Transverse colon (tissue), 4 donors: ENCODE data around the gene SLC5A2. TPM values are rescaled to one million over a fixed set of nuclear protein-coding genes. Genes with fewer than 3 reads are reported as not detected.
A peak's percentile ranks its signal among the peaks of the same experiment; 100 is the strongest.

Source experiments
- DNase-seq: peaks from one replicate; pipeline ENCODE4 v3.0.0-alpha.2; 2019
- H3K27ac ChIP-seq, 4 donors: fragments of 200-600 bp; sonication (generic); 2 replicates each; pipeline ENCODE4 v1.5.1; 2016 to 2018; ENCODE audit warnings: inconsistent platforms in 4 of 4
- H3K27me3 ChIP-seq: fragments of 200-600 bp; sonication (generic); 2 replicates; pipeline ENCODE4 v1.5.1; 2017; ENCODE audit warnings: inconsistent platforms
- H3K36me3 ChIP-seq, 4 donors: fragments of 200-600 bp; sonication (generic); 2 replicates each; pipeline ENCODE4 v1.5.1; 2017 to 2019; ENCODE audit warnings: inconsistent platforms in 4 of 4
- H3K4me1 ChIP-seq, 4 donors: fragments of 200-600 bp; sonication (generic); 2 replicates each; pipeline ENCODE4 v1.5.1; 2017 to 2020; ENCODE audit warnings: inconsistent platforms in 4 of 4
- H3K4me3 ChIP-seq, 4 donors: fragments of 200-600 bp; sonication (generic); 1 replicate in 1 of 4; 2 replicates in 3 of 4; pipeline versions ENCODE4 v1.5.1 to v1.6.1; 2017 to 2019; ENCODE audit warnings: inconsistent platforms in 4 of 4
- H3K9me3 ChIP-seq, 2 donors: fragments of 200-600 bp; sonication (generic); 2 replicates each; pipeline ENCODE4 v1.5.1; 2017 to 2019; ENCODE audit warnings: inconsistent platforms in 2 of 2
- EP300 ChIP-seq: sonication (generic); formaldehyde crosslinking; IDR thresholded peaks from one replicate; pipeline ENCODE4 v1.6.1; 2017; ENCODE audit warnings: antibody characterized with exemption, low read depth
- POLR2A ChIP-seq: fragments of 450-650 bp; IDR thresholded peaks from one replicate; pipeline ENCODE4 v1.6.1; 2016; ENCODE audit warnings: antibody characterized with exemption, mild to moderate bottlenecking, moderate library complexity
- POLR2AphosphoS5 ChIP-seq, 3 donors: sonication (generic); formaldehyde crosslinking; IDR thresholded peaks; one replicate each; pipeline ENCODE4 v1.6.1; 2016; ENCODE audit warnings: antibody characterized with exemption in 3 of 3
- WGBS, 2 donors: methylation state at CpG; one replicate each; pipeline ENCODE4 v1.1.5; 2018; ENCODE audit warnings: low coverage in 1 of 2; 5-methylcytosine and 5-hydroxymethylcytosine counted together
- in situ Hi-C, 4 donors: fragments of 200-750 bp; cut with MboI; loops; one replicate each; pipeline versions ENCODE4 v1.15.0 to v1.15.1; 2017; ENCODE audit warnings: low sequenced_read_pairs in 3 of 4, low pct_ligation_motif_present in 1 of 4, low pct_unique_long_range_greater_than_20kb in 1 of 4
- intact Hi-C: fragments of 100-400 bp; cut with DNase I; formaldehyde crosslinking; loops from one replicate; pipeline ENCODE4 v1.15.1; 2023; ENCODE audit warnings: low total_unique reads
- total RNA-seq, 4 donors: library from RNA; depleted of rRNA; stranded (reverse); fragments of >200 nt; gene quantifications; one replicate each; pipeline ENCODE4 v1.1.0, GENCODE V29; 2016
- TF ChIP-seq, protein P1 (sequence below), 5 experiments: fragments of 200-600 bp in 3 of 5; fragments of 450-650 bp in 2 of 5; sonication (generic) in 3 of 5; IDR thresholded peaks; 1 replicate in 2 of 5; 2 replicates in 3 of 5; pipeline ENCODE4 v1.5.1; 2016 to 2017; ENCODE audit warnings: antibody characterized with exemption in 5 of 5, inconsistent platforms in 3 of 5, mild to moderate bottlenecking in 2 of 5, moderate library complexity in 1 of 5

SLC5A2 gene
- total RNA-seq, 4 donors from 2014 or later: not detected

GRCh38 chr16:31475946-31476302 is 7.0 kb upstream of the SLC5A2 start:
- in situ Hi-C loops: loop anchor here in 1 of 4 donors (25.0 kb wide), 1 partner anchor 89 kb away; the partner anchor contains the start of gene ITGAD
- Histone ChIP-seq H3K27me3 (no peaks in the 10 kb centered on the region), H3K4me1 (peaks cover 8 to 70% (median 49%) of the 10 kb centered on the region in 4 donors), H3K36me3 (no peaks in the 10 kb centered on the region), H3K27ac (peak overlapping the region; percentile 86 to 93 (median 90)), H3K9me3 (no peaks in the 10 kb centered on the region), H3K4me3 (peak overlapping the region in 3 of 4 donors; percentile 36 to 61 (median 40))
- no peak for TF ChIP-seq EP300
- no peak for TF ChIP-seq POLR2A
- TF ChIP-seq, protein P1, sequence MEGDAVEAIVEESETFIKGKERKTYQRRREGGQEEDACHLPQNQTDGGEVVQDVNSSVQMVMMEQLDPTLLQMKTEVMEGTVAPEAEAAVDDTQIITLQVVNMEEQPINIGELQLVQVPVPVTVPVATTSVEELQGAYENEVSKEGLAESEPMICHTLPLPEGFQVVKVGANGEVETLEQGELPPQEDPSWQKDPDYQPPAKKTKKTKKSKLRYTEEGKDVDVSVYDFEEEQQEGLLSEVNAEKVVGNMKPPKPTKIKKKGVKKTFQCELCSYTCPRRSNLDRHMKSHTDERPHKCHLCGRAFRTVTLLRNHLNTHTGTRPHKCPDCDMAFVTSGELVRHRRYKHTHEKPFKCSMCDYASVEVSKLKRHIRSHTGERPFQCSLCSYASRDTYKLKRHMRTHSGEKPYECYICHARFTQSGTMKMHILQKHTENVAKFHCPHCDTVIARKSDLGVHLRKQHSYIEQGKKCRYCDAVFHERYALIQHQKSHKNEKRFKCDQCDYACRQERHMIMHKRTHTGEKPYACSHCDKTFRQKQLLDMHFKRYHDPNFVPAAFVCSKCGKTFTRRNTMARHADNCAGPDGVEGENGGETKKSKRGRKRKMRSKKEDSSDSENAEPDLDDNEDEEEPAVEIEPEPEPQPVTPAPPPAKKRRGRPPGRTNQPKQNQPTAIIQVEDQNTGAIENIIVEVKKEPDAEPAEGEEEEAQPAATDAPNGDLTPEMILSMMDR (IDR thresholded peaks at IDR 0.05): no peak
- no peak for TF ChIP-seq POLR2AphosphoS5 (IDR thresholded peaks at IDR 0.05)
- intact Hi-C loops: no loop called here
- DNase-seq: peak; percentile 68
- 41% methylated on average over 26 of the region's 26 CpGs; no CpG with 5 or more reads in 1 of the 2 donors for WGBS, 2 donors

DNA sequence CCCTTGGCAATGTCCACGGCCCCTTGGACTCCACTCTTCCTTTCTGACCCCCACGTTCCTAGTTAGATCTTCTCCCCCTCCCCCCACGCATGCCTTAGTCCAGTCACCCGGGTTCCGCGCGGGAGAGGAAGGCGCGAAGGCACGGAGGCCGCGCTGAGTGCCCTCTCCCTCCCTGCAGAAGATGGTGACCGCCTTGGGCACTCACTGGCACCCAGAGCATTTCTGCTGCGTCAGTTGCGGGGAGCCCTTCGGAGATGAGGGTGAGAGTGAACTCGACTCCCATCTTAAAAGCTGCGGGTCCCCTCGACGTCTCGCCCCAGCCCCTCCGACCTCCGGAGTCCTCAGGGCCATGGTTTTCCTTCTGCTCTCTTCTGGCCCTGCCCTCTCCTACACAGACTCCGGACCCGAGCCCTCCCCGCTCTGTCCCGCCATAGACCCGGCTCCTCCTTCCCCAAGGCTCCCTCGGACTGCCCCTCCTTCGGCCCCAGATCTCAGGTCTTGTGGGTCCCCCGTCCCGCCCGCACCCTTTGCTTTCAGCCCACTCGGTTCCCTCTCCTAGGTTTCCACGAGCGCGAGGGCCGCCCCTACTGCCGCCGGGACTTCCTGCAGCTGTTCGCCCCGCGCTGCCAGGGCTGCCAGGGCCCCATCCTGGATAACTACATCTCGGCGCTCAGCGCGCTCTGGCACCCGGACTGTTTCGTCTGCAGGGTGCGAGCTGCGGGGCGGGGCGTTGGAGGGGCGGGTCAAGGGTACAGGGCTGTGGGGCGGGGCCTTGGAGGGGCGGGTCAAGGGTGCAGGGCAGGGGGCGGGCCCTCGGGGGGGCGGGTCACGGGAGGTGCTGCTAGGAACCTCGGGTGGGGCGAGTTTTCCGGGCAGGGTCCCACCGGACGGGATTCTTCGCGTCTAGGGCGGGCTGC is 6.4 kb upstream of the SLC5A2 start:
- no peaks in the 10 kb centered on the region for H3K9me3 ChIP-seq
- peak overlapping the region; percentile 86 to 93 (median 90) for H3K27ac ChIP-seq
- no peak for TF ChIP-seq EP300
- peak; percentile 69 to 90 (median 85) for TF ChIP-seq POLR2AphosphoS5 (IDR thresholded peaks at IDR 0.05)
- peak; percentile 80 for TF ChIP-seq POLR2A
- TF ChIP-seq, protein P1 (IDR thresholded peaks at IDR 0.05): no peak
- no peaks in the 10 kb centered on the region for H3K36me3 ChIP-seq
- H3K4me3 ChIP-seq: peak overlapping the region; percentile 25 to 61 (median 38)
- in situ Hi-C loops: loop anchor here in 1 of 4 donors (25.0 kb wide), 1 partner anchor 89 kb away; the partner anchor contains the start of gene ITGAD
- intact Hi-C loops: no loop called here
- peaks cover 1 to 65% (median 45%) of the 10 kb centered on the region in 4 donors for H3K4me1 ChIP-seq
- 9 to 20% methylated on average over 11 to 58 of the region's 68 CpGs for WGBS, 2 donors
- DNase-seq: peak; percentile 96
- no peaks in the 10 kb centered on the region for H3K27me3 ChIP-seq

GRCh38 chr16:31477220-31478216 is 5.4 kb upstream of the SLC5A2 start:
- H3K9me3 ChIP-seq: no peaks in the 10 kb centered on the region
- in situ Hi-C loops (loop anchor here in 1 of 4 donors (25.0 kb wide), 1 partner anchor 90 kb away; the partner anchor contains the start of gene ITGAD), intact Hi-C loops (no loop called here)
- H3K4me3 ChIP-seq: peak overlapping the region; percentile 25 to 61 (median 38)
- H3K27ac ChIP-seq: peak overlapping the region; percentile 86 to 93 (median 90)
- H3K4me1 ChIP-seq: peaks cover 0 to 57% (median 39%) of the 10 kb centered on the region in 4 donors
- TF ChIP-seq, protein P1 (IDR thresholded peaks at IDR 0.05): peak in 4 of 5 experiments; percentile 32 to 74 (median 52)
- peak in 2 of 3 donors; percentile 67 to 78 for TF ChIP-seq POLR2AphosphoS5 (IDR thresholded peaks at IDR 0.05)
- peak; percentile 64 for TF ChIP-seq POLR2A
- peak; percentile 1 for TF ChIP-seq EP300
- no peaks in the 10 kb centered on the region for H3K36me3 ChIP-seq
- WGBS, 2 donors: 26 to 31% methylated on average over 6 to 56 of the region's 67 CpGs
- H3K27me3 ChIP-seq: no peaks in the 10 kb centered on the region
- DNase-seq: peak; percentile 92
